RWPE1 (cell line): ENCODE results near the gene NXN.
"Not testable (repeated sequence)": the region's sequence is repeated elsewhere in the genome, so short reads cannot be mapped to it uniquely, and the experiment has no call there.

Experiments
- CTCF ChIA-PET: fragments of 350-600 bp; sonication (Branson Sonifier 250); formaldehyde crosslinking; extraction: SDS; loops from one replicate; lab custom pipeline; 2021; lab: Yijun Ruan, JAX
- POLR2A ChIA-PET: fragments of 400-600 bp; formaldehyde crosslinking; extraction: SDS; loops from one replicate; lab custom pipeline; 2020; ENCODE audit warnings: antibody characterized with exemption; ENCODE audit not compliant: low non-redundant PET; lab: Yijun Ruan, JAX
- DNase-seq: peaks from one replicate; pipeline ENCODE4 v3.0.0; 2012; ENCODE audit warnings: low spot score
- H3K27ac ChIP-seq: fragments of 450-650 bp; 2 replicates; pipeline ENCODE4 v1.5.1; 2017
- TF ChIP-seq, protein P1 (sequence below): fragments of 450-650 bp; conservative IDR thresholded peaks from 2 replicates; pipeline ENCODE4 v1.5.1; 2017; ENCODE audit warnings: low read depth, mild to moderate bottlenecking

NXN gene

DNA sequence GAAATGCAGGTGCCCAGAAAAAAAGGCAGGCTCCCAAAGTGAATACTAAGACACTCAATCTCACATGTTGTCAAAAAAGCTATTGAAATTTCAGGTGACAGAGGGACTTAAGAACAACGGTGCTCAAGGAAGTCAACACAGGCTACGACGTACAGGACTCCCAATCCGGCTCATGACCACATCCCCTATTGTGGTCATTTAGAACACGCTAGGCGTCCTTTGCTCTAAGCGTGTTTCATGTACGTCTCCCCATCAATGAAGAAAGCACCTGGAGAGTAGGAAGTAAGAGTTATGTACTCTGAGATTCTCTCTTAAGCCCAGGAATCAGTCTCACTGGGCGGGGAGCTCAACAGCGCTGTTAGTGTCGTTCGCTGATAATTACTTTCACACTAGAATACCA, 103.3 kb downstream of the NXN start:
- ChIA-PET POLR2A (no interaction called here), CTCF (interaction anchor here (0.6 kb wide), 1 partner anchor 31 kb away, joined by 3 read pairs; no protein-coding TSS in a partner anchor)
- H3K27ac ChIP-seq = peak overlapping the region; percentile 86; the same call in 1 of the 2 replicates
- TF ChIP-seq, protein P1, sequence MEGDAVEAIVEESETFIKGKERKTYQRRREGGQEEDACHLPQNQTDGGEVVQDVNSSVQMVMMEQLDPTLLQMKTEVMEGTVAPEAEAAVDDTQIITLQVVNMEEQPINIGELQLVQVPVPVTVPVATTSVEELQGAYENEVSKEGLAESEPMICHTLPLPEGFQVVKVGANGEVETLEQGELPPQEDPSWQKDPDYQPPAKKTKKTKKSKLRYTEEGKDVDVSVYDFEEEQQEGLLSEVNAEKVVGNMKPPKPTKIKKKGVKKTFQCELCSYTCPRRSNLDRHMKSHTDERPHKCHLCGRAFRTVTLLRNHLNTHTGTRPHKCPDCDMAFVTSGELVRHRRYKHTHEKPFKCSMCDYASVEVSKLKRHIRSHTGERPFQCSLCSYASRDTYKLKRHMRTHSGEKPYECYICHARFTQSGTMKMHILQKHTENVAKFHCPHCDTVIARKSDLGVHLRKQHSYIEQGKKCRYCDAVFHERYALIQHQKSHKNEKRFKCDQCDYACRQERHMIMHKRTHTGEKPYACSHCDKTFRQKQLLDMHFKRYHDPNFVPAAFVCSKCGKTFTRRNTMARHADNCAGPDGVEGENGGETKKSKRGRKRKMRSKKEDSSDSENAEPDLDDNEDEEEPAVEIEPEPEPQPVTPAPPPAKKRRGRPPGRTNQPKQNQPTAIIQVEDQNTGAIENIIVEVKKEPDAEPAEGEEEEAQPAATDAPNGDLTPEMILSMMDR = no peak
- DNase-seq = no peak

DNA sequence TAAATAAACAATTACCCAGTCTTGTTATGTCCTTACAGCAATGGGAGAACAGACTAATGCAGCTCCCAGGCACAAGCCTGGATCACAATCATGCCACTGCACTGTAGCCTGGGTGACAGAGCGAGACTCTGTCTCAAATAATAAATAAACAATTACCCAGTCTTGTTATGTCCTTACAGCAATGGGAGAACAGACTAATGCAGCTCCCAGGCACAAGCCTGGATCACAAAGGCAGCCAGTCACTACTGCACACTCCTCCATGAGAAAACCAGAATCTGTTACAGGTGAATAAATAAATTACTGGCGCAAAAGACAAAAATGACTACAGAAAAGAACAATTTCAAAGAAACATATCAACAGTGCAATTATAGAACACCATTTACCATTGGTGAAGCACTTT, 105.0 kb downstream of the NXN start:
- DNase-seq, H3K27ac ChIP-seq, POLR2A ChIA-PET, CTCF ChIA-PET: not testable (repeated sequence)

DNA sequence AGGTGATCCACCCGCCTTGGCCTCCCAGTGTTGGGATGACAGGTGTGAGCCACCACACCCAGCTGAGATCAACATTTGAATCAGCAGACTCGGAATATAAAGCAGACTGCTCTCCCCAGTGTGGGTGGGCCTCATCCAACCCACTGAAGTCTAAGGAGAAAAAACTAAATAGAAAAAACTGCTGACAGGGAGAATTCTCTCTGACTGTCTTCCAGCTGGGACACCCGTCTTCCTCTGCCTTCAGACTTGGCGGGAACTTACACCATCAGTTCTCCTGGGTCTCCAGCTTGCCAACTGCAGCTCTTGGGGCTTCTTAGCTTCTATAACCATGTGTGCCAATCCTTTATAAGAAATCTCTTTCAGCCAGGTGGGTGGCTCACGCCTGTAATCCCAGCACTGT, 106.7 kb downstream of the NXN start:
- ChIA-PET CTCF (no interaction called here), POLR2A (no interaction called here)
- H3K27ac ChIP-seq = peak overlapping the region; percentile 31
- DNase-seq = no peak
- TF ChIP-seq, protein P1 = no peak

DNA sequence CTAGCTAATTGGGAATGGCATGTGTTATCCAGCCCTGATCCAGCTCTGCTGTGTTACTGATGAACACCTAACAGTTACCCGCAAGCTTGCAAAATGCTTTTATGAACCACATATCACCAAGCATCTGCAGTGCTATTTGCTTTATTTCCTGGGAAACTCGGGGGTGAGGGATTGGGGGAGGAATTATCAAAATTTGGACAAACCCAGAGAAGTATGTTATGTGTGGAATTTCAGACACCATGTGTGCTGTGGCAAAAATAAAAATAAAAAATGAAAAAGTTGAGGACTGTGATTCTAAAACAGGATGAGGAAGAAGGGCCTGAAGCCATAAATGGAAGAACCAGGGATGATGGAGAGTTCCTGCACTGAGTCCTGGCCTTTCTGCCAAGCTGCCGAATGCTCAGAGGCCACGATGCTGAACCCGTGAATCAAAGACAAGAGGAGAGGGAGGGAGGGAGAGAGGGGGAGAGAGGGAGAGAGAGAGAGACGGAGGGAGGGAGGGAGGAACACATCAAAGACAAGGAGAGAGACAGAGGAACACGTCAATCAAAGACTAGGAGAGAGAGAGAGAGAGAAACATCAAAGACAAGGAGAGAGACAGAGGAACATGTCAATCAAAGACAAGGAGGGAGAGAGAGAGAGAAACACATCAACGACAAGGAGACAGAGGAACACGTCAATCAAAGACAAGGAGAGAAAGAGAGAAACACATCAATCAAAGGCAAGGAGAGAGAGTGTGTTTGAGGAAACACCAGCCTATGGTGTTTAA, 107.6 kb downstream of the NXN start:
- ChIA-PET CTCF (no interaction called here), POLR2A (no interaction called here)
- TF ChIP-seq, protein P1 = no peak
- no peak for DNase-seq
- peak overlapping the region; percentile 85 for H3K27ac ChIP-seq

DNA sequence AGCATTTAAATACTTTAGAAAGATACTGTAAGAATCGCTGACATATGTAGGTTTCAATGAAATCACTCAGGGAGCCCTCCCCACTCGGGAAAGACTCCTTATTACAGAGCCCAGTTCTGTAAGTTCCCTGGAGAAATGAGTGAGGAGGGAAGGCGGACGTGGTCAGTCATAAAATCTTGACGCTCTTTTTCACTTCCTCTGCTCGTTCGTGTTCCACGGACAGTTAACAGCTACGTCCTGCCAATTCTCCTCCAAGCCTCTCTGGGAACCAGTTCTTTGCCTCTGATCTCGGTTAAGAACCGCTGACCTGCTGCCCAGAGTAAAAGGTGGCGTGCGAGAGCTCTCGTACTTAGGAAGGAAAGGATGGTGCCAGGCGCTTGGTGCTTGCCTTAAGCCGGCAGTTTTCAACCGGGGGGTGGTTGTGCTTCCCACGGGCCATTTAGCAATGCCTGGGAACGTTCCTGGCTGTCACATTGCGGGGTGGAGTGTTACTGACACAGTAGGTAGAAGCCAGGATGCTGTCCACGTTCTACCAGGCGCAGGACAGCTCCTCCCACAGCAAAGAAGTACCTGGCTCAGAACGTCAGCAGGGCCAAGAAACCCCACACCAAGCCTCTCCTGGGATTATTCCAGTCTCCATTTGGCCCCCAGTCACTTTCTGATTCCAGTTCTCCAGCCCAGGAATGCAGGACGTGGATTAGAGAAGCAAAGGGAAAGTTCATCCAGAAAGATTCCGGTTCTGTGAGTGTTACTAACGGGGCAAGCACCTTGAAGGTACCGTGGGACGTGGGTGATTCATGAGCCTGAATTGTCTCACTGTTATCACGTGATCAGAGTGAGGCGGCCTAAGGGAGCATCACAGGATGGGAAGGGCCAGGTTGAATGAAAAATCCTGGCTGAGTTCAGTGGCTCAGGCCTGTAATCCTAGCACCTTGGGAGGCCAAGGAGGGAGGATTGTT, 109.7 kb downstream of the NXN start:
- CTCF ChIA-PET = no interaction called here
- DNase-seq = peak; percentile 95
- peak overlapping the region; percentile 85 for H3K27ac ChIP-seq
- POLR2A ChIA-PET = no interaction called here
- TF ChIP-seq, protein P1 = no peak

DNA sequence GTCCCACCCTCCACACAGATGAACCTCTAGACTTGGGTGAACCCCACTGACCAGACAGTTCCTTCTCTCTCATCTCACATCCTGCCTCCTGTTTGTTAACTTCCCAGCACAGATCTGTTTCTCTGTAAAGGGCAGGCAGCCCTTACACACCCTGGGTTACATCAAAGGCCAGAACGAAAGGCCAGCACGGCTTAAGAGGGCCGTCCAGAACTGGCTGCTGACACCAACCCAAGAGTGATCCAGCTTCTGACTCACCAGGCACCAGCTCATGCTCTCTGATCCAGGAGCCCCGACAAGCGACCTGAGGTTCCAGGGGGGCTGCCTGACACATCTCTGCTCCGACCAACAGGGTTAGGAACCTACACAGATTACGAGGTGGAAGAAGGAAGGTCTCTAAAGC, 110.5 kb downstream of the NXN start:
- CTCF ChIA-PET = no interaction called here
- TF ChIP-seq, protein P1 = no peak
- H3K27ac ChIP-seq = peak overlapping the region; percentile 85
- no peak for DNase-seq
- POLR2A ChIA-PET = no interaction called here
